ENCODE measurements around the gene UBE2Z.

DNA sequence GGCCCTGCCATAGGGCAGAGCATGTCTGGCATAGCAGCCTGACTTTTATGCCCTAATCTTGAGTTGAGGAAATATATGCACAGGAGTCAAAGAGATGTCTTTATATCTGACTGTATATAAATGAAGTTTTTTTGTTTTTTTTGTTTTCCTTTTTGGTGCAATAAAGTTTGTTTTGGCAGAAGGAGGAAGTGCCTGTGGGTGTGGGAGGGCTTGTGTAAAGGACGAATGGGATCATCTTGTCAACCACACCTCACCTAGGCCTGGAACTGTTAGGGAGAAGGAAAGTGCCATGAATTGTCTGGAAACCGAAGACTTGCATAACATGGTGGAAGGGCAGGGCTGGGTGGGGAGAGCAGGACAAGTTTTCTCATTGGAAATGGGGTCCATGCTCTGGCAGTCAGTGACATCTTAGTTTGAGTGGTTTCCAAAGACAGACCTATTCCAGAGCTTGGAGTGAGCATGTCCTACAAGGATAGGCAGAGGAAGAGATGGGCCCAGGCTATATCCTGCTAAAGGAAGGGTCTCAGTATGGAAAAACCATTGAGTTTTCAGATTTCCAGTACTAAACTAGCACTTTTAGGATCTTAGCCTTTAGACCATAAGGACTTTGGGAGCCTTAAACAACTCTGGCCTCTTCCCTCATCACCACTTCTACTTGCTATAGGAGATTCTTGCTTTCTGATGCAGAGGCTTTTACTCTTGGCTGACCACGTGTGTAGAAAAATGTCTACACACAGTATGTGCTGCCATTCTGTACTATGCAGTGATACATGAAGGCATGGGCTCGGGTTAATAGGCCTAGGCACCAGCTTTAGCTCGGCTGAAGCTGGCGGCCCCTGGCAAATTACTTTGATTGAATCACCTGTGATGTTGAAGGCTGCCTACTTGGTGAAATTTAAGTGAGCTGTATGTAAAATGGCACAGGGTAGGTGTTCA, 20.9 kb downstream of the UBE2Z start:
- TF ChIP-seq, protein P1, sequence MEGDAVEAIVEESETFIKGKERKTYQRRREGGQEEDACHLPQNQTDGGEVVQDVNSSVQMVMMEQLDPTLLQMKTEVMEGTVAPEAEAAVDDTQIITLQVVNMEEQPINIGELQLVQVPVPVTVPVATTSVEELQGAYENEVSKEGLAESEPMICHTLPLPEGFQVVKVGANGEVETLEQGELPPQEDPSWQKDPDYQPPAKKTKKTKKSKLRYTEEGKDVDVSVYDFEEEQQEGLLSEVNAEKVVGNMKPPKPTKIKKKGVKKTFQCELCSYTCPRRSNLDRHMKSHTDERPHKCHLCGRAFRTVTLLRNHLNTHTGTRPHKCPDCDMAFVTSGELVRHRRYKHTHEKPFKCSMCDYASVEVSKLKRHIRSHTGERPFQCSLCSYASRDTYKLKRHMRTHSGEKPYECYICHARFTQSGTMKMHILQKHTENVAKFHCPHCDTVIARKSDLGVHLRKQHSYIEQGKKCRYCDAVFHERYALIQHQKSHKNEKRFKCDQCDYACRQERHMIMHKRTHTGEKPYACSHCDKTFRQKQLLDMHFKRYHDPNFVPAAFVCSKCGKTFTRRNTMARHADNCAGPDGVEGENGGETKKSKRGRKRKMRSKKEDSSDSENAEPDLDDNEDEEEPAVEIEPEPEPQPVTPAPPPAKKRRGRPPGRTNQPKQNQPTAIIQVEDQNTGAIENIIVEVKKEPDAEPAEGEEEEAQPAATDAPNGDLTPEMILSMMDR (IDR thresholded peaks at IDR 0.05) = no peak
- TF ChIP-seq POLR2A (IDR thresholded peaks at IDR 0.05) = no peak

Measured in prostate gland (tissue), 2 donors.